ENCODE results near the gene NCKAP1. TPM values are rescaled to one million over a fixed set of nuclear protein-coding genes. Genes with fewer than 3 reads are reported as not detected.

Gene NCKAP1
- polyA plus RNA-seq, 2 of the 4 experiments (the other 2 are of a cell fraction), result 98.8 to 201 TPM

- peak in 1 of 2 experiments; percentile 45 for DNase-seq (ENCODE audit: low read depth in 1 of 2, low spot score in 1 of 2)
- no peaks in the 10 kb centered on the region for H3K9me3 ChIP-seq
- no peak for FAIRE-seq
- peak in 1 of 2 experiments; percentile 75; a peak in 1 of 6 replicates for ATAC-seq
- H3K27ac ChIP-seq, result peak overlapping the region; percentile 83 to 88
- no peaks in the 10 kb centered on the region for H3K4me1 ChIP-seq
- peak overlapping the region; percentile 94 for H3K4me3 ChIP-seq
- peak overlapping the region; percentile 81 for H3K4me2 ChIP-seq
- ChIA-PET CTCF (interaction anchor here (0.5 to 2.1 kb wide), 3 partner anchors 13 to 37 kb away, joined by 3 to 8 read pairs (median 5); no protein-coding TSS in a partner anchor), POLR2A (interaction anchor here (0.6 to 1.4 kb wide), 3 partner anchors 9 to 38 kb away, joined by 3 to 6 read pairs (median 4); no protein-coding TSS in a partner anchor)
- TF ChIP-seq EHMT2 (IDR thresholded peaks at IDR 0.05; ENCODE audit: low read depth) (no peak), ATOH8 (CRISPR knock-in tag; IDR thresholded peaks at IDR 0.05; ENCODE audit: low read depth) (no peak), PHF8 (IDR thresholded peaks at IDR 0.05; ENCODE audit: borderline replicate concordance, low read depth) (no peak), NFE2L2 (conservative IDR thresholded peaks at IDR 0.05; ENCODE audit: low read length) (no peak), ZFP36 (IDR thresholded peaks at IDR 0.05; ENCODE audit: borderline replicate concordance, partially characterized antibody) (no peak), RAD21 (conservative IDR thresholded peaks at IDR 0.05 in 1 of 2, IDR thresholded peaks at IDR 0.05 in 1 of 2) (no peak), CEBPB (IDR thresholded peaks at IDR 0.05) (no peak), HOXB5 (CRISPR knock-in tag; IDR thresholded peaks at IDR 0.05) (no peak), GATA3 (IDR thresholded peaks at IDR 0.05; ENCODE audit: borderline replicate concordance) (no peak), PBX3 (IDR thresholded peaks at IDR 0.05) (no peak), CBX8 (IDR thresholded peaks at IDR 0.05) (no peak), SMC3 (IDR thresholded peaks at IDR 0.05) (no peak), POLR2AphosphoS2 (conservative IDR thresholded peaks at IDR 0.05; ENCODE audit: low read length) (no peak), FOSL2 (IDR thresholded peaks at IDR 0.05) (no peak), FOSL2 (CRISPR knock-in tag; IDR thresholded peaks at IDR 0.05) (no peak)
- WGBS (ENCODE audit: missing lambda C conversion rate), result 5% methylated on average over 8 of the region's 8 CpGs
These were observed 39.9 kb upstream of the NCKAP1 start for GRCh38 chr2:183078163-183078463.

GRCh38 chr2:183072177-183072576 is 33.9 kb upstream of the NCKAP1 start:
- Histone ChIP-seq H3K4me3 (no peak overlapping the region), H3K27ac (no peak overlapping the region), H3K4me1 (no peaks in the 10 kb centered on the region), H3K9me3 (peaks cover 3% of the 10 kb centered on the region; the same call in 1 of the 3 replicates), H3K4me2 (no peak overlapping the region)
- POLR2A ChIA-PET, result no interaction called here
- no peak for DNase-seq (ENCODE audit: low read depth in 1 of 2, low spot score in 1 of 2)
- no peak for ATAC-seq
- TF ChIP-seq TFCP2L1 (CRISPR knock-in tag; IDR thresholded peaks at IDR 0.05), result no peak
- no peak for TF ChIP-seq HDAC2 (IDR thresholded peaks at IDR 0.05)
- no peak for TF ChIP-seq CBX2 (IDR thresholded peaks at IDR 0.05; ENCODE audit: borderline replicate concordance, low read depth)
- TF ChIP-seq NPAS2 (CRISPR knock-in tag; IDR thresholded peaks at IDR 0.05; ENCODE audit: borderline replicate concordance), result no peak
- CTCF ChIA-PET, result interaction anchor here (1.3 to 1.8 kb wide), 4 partner anchors 12 to 114 kb away, joined by 3 to 4 read pairs (median 4); no protein-coding TSS in a partner anchor
- FAIRE-seq, result no peak
- 67% methylated on average over 3 of the region's 7 CpGs for WGBS (ENCODE audit: missing lambda C conversion rate)

GRCh38 chr2:183070942-183071844 is 32.9 kb upstream of the NCKAP1 start:
- Histone ChIP-seq H3K4me3 (no peak overlapping the region), H3K27ac (no peak overlapping the region), H3K4me1 (no peaks in the 10 kb centered on the region), H3K4me2 (peak overlapping the region; percentile 49; the same call in 2 of the 3 replicates), H3K9me3 (peaks cover 3% of the 10 kb centered on the region; the same call in 1 of the 3 replicates)
- ChIA-PET POLR2A (no interaction called here), CTCF (interaction anchor here (0.6 to 1.8 kb wide), 11 partner anchors 8 to 115 kb away, joined by 3 to 6 read pairs (median 4); no protein-coding TSS in a partner anchor)
- peak; percentile 41 for TF ChIP-seq SMC3 (IDR thresholded peaks at IDR 0.05)
- peak; percentile 45 to 52; a peak in 4 of 5 replicates for TF ChIP-seq RAD21 (conservative IDR thresholded peaks at IDR 0.05 in 1 of 2, IDR thresholded peaks at IDR 0.05 in 1 of 2)
- peak; percentile 51 for TF ChIP-seq CTCF (IDR thresholded peaks at IDR 0.05)
- no peak for TF ChIP-seq CHD4 (IDR thresholded peaks at IDR 0.05; ENCODE audit: borderline replicate concordance)
- DNase-seq (ENCODE audit: low read depth in 1 of 2, low spot score in 1 of 2) (peak; percentile 30 to 75), ATAC-seq (peak; percentile 88 to 96), FAIRE-seq (no peak)
- 46% methylated on average over 34 of the region's 34 CpGs for WGBS (ENCODE audit: missing lambda C conversion rate)
